ENCODE data around the gene DDB1.

DDB1 gene

GRCh38 chr11:61336171-61336935 is 3.4 kb upstream of the DDB1 start:
- in situ Hi-C loops (cut with MboI; ENCODE audit: low pct_unique_long_range_greater_than_20kb, low sequenced_read_pairs, unreplicated experiment) = loop anchor here (10.0 kb wide), 1 partner anchor 48 kb away; no protein-coding TSS in a partner anchor
- TF ChIP-seq CTCF (IDR thresholded peaks at IDR 0.05; ENCODE audit: extremely low read depth, insufficient read depth, missing control alignments) = peak; percentile 99
- peak; percentile 93 for DNase-seq (ENCODE audit: low spot score)

GRCh38 chr11:61335355-61335710 is 2.4 kb upstream of the DDB1 start:
- no peak for TF ChIP-seq CTCF (IDR thresholded peaks at IDR 0.05; ENCODE audit: extremely low read depth, insufficient read depth, missing control alignments)
- DNase-seq (ENCODE audit: low spot score) = no peak
- in situ Hi-C loops (cut with MboI; ENCODE audit: low pct_unique_long_range_greater_than_20kb, low sequenced_read_pairs, unreplicated experiment) = loop anchor here (10.0 kb wide), 1 partner anchor 49 kb away; no protein-coding TSS in a partner anchor

GRCh38 chr11:61334434-61335354 is 1.8 kb upstream of the DDB1 start:
- DNase-seq (ENCODE audit: low spot score) = no peak
- in situ Hi-C loops (cut with MboI; ENCODE audit: low pct_unique_long_range_greater_than_20kb, low sequenced_read_pairs, unreplicated experiment) = loop anchor here (10.0 kb wide), 1 partner anchor 50 kb away; no protein-coding TSS in a partner anchor

GRCh38 chr11:61333550-61334433 is 887 bp upstream of the DDB1 start:
- DNase-seq (ENCODE audit: low spot score) = peak; percentile 46
- no peak for TF ChIP-seq CTCF (IDR thresholded peaks at IDR 0.05; ENCODE audit: extremely low read depth, insufficient read depth, missing control alignments)
- in situ Hi-C loops (cut with MboI; ENCODE audit: low pct_unique_long_range_greater_than_20kb, low sequenced_read_pairs, unreplicated experiment) = loop anchor here (10.0 kb wide), 1 partner anchor 51 kb away; no protein-coding TSS in a partner anchor

More at GRCh38 chr11:61334434-61335354, 1.8 kb upstream of the DDB1 start:
- TF ChIP-seq CTCF (IDR thresholded peaks at IDR 0.05; ENCODE audit: extremely low read depth, insufficient read depth, missing control alignments) = no peak

- DNase-seq (ENCODE audit: low spot score) = no peak
- no peak for TF ChIP-seq CTCF (IDR thresholded peaks at IDR 0.05; ENCODE audit: extremely low read depth, insufficient read depth, missing control alignments)
- in situ Hi-C loops (cut with MboI; ENCODE audit: low pct_unique_long_range_greater_than_20kb, low sequenced_read_pairs, unreplicated experiment) = loop anchor here (10.0 kb wide), 1 partner anchor 52 kb away; no protein-coding TSS in a partner anchor
These were observed 566 bp downstream of the DDB1 start for GRCh38 chr11:61332281-61332796.

Measured in GM13977 (cell line).